PFSK-1 (cell line): ENCODE measurements around the gene SATB1.

ENCODE experiments used
- POLR2AphosphoS5 ChIP-seq: IDR thresholded peaks from 2 replicates; pipeline ENCODE4 v1.6.1; 2012; ENCODE audit warnings: low read depth, mild to moderate bottlenecking, control low read depth, low read length, moderate library complexity
- SIN3A ChIP-seq: IDR thresholded peaks from 2 replicates; pipeline ENCODE4 v1.6.1; 2012; ENCODE audit warnings: mild to moderate bottlenecking, low read length, moderate library complexity, borderline replicate concordance; ENCODE audit not compliant: insufficient read depth
- TAF1 ChIP-seq: IDR thresholded peaks from 2 replicates; pipeline ENCODE4 v1.6.1; 2012; ENCODE audit warnings: low read length, control low read depth, borderline replicate concordance; ENCODE audit not compliant: insufficient read depth
- TF ChIP-seq, protein P1 (sequence below), 2 experiments: IDR thresholded peaks; 2 replicates each; pipeline versions ENCODE4 v1.6.1 to v1.8.0; 2011 to 2012; ENCODE audit warnings: low read depth in 2 of 2, low read length in 2 of 2, control low read depth in 1 of 2, inconsistent platforms in 1 of 2, mild to moderate bottlenecking in 1 of 2, moderate library complexity in 1 of 2; ENCODE audit not compliant: insufficient read depth in 1 of 2

DNA sequence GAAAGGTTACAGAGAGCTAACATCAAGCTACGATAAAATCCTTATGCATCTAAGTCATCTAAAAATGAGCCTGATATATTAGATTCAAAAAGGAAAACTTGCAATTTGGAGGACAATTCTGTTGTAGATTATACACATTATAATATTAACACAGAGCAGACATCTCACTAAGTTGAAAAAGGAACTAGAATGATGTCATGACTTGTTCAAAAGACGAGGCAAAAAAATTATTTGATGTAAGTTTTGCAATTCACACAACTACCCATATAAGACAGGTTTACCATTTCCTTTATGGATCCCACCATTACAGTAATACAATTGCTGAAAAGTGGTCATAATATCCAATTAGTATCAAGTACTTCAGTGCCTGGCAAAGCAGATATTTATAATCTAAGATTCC, 15.9 kb downstream of the SATB1 start:
- no peak for TF ChIP-seq SIN3A
- TF ChIP-seq, protein P1, sequence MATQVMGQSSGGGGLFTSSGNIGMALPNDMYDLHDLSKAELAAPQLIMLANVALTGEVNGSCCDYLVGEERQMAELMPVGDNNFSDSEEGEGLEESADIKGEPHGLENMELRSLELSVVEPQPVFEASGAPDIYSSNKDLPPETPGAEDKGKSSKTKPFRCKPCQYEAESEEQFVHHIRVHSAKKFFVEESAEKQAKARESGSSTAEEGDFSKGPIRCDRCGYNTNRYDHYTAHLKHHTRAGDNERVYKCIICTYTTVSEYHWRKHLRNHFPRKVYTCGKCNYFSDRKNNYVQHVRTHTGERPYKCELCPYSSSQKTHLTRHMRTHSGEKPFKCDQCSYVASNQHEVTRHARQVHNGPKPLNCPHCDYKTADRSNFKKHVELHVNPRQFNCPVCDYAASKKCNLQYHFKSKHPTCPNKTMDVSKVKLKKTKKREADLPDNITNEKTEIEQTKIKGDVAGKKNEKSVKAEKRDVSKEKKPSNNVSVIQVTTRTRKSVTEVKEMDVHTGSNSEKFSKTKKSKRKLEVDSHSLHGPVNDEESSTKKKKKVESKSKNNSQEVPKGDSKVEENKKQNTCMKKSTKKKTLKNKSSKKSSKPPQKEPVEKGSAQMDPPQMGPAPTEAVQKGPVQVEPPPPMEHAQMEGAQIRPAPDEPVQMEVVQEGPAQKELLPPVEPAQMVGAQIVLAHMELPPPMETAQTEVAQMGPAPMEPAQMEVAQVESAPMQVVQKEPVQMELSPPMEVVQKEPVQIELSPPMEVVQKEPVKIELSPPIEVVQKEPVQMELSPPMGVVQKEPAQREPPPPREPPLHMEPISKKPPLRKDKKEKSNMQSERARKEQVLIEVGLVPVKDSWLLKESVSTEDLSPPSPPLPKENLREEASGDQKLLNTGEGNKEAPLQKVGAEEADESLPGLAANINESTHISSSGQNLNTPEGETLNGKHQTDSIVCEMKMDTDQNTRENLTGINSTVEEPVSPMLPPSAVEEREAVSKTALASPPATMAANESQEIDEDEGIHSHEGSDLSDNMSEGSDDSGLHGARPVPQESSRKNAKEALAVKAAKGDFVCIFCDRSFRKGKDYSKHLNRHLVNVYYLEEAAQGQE (IDR thresholded peaks at IDR 0.05; ENCODE audit: insufficient read depth in 1 of 2, low read depth in 2 of 2, low read length in 2 of 2) = no peak
- TF ChIP-seq POLR2AphosphoS5 = no peak
- TF ChIP-seq TAF1 = no peak
